ENCODE measurements around the gene OXLD1.
A peak's percentile ranks its signal among the peaks of the same experiment; 100 is the strongest.

Gene OXLD1

DNA sequence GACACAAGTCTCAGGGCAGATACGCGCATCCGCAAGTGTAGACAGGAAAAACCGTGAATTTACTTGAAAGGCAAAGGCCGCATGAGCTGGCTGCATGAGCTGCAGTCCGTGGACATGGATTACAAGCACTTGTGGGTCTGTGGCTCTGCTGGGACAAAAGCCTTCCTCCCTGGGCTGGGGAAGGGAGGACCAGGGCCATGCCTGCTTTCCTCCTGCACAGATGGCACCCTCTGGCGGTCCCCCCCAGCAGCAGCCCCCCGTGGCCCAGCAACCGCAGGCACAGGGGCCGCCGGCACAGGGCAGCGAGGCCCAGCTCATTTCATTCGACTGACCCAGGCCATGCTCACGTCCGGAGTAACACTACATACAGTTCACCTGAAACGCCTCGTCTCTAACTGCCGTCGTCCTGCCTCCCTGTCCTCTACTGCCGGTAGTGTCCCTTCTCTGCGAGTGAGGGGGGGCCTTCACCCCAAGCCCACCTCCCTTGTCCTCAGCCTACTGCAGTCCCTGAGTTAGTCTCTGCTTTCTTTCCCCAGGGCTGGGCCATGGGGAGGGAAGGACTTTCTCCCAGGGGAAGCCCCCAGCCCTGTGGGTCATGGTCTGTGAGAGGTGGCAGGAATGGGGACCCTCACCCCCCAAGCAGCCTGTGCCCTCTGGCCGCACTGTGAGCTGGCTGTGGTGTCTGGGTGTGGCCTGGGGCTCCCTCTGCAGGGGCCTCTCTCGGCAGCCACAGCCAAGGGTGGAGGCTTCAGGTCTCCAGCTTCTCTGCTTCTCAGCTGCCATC is 35.1 kb upstream of the OXLD1 start:
- no peak for DNase-seq

DNA sequence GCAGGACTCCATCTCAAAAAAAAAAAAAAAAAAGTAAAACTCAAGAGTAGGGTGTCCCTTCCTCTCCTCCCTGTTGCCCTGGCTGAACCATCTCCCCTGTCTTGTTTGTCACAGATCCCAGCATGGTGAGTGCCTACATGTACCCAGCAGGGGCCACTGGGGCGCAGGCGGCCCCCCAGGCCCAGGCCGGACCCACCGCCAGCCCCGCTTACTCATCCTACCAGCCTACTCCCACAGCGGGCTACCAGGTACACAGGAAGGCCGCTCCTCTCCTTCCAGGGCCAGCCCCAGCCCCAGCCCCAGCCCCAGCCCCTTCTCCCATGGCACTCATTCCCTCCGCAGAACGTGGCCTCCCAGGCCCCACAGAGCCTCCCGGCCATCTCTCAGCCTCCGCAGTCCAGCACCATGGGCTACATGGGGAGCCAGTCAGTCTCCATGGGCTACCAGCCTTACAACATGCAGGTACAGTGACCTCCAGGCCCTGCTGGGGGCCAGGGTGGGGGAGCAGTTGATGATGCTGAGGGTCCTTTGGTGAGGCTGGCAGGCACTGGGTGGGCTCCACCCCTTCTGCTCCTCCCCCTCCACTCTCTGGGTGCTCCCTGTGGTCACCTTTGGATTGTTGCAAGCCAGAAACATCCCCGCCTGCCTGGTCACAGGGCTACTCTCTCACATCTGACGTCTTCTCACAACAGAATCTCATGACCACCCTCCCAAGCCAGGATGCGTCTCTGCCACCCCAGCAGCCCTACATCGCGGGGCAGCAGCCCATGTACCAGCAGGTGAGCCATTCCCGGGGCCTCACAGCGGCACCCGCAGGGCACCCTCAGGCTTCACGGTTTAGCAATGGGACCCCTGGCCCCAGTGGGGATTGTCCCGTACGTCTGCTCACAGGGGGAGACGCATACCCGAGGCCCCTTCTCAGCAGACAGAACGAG is 34.2 kb upstream of the OXLD1 start:
- DNase-seq = no peak

DNA sequence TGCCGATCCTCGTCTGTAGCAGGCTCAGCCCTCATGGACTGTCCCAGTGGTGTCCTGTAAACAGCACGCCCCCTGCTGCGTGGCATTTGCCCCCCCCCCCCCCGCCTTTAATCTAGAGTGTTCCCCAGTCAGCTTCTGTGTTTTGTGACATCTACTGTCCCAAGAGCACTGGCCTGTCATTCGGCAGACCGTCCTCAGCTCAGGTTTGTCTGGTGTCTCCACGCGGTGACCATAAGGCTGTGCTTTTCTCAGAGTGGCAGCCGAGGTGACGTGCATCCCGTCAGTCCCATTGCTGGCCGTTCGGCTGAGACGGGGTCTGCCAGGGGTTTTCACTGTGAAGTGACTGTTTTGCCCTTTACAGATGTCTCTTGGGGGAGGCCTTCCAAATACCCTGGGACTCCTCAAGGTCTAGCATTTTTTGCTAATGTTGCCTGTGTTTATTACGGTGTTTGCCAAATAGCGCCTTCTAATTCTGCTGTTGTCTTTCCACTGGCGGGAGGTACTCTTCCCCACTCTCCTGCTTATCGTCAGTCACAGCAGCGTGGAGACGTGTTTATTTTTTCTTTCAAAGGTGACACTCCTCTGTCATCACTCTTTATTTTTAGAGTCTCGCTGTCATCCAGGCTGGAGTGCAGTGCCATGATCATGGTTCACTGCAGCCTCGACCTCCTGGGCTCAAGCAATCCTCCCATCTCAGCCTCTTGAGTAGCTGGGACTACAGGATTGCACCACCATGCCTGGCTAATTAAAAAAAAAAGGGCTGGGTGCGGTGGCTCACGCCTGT is 31.0 kb upstream of the OXLD1 start:
- no peak for DNase-seq

DNA sequence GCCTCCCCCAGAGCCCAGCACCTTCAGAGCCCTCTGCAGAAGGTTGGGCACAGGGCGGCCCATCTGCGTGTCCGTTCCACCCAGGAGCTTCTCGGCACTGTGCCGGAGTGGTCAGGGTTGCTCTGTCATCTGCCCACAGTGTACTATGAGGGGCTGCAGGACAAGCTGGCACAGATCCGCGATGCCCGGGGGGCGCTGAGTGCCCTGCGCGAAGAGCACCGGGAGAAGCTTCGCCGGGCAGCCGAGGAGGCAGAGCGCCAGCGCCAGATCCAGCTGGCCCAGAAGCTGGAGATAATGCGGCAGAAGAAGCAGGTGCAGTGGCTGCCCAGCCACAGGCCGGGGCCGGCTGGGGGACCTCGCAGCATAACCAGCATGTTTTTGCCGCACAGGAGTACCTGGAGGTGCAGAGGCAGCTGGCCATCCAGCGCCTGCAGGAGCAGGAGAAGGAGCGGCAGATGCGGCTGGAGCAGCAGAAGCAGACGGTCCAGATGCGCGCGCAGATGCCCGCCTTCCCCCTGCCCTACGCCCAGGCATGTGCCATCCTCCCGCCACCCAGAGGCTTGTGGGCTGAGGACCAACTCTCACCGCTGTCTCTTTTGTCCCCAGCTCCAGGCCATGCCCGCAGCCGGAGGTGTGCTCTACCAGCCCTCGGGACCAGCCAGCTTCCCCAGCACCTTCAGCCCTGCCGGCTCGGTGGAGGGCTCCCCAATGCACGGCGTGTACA is 30.0 kb upstream of the OXLD1 start:
- DNase-seq = no peak

DNA sequence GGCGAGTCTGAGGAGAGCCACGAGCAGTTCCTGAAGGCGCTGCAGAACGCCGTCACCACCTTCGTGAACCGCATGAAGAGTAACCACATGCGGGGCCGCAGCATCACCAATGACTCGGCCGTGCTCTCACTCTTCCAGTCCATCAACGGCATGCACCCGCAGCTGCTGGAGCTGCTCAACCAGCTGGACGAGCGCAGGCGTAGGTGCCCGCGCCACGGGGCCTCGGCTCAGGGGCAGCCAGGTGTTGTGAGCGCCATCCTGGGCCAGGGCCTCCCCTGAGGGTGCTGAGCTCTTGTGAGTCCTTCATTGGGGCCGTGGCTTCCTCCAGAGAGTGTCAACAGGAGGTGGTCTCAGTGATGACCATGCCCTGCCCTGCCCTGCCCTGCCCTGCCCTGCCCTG is 29.4 kb upstream of the OXLD1 start:
- DNase-seq = no peak

DNA sequence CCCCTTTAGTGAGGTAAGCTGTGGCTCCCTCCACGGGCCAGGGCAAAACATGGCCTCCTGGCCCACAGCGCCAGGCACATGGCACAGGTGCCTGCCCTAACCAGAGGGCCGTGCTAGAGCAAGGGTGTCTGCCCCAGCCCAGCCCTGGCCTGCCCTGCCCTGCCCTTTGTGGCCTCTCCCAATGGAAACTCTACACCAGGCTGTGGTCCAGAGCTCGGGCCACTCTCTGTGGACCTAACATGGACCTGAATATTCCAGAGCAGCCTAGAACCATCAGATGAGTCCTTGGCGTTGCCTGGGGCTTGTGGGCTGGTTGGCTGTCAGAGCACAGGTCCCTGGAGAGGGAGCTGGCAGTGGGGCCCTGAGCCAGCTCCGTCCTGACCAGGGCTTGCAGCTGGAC is 28.8 kb upstream of the OXLD1 start:
- DNase-seq = no peak

DNA sequence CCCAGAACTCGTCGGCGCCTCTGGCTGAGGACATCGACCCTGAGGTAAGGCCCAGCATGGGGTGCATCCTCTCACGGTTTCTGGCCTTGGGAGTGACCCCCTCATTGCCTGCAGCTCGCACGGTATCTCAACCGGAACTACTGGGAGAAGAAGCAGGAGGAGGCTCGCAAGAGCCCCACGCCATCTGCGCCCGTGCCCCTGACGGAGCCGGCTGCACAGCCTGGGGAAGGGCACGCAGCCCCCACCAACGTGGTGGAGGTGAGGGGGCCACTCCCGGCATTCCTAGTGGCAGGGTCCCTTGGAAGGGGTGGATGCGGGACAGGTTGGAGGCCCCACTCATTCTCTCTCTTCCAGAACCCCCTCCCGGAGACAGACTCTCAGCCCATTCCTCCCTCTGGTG is 28.4 kb upstream of the OXLD1 start:
- no peak for DNase-seq

DNA sequence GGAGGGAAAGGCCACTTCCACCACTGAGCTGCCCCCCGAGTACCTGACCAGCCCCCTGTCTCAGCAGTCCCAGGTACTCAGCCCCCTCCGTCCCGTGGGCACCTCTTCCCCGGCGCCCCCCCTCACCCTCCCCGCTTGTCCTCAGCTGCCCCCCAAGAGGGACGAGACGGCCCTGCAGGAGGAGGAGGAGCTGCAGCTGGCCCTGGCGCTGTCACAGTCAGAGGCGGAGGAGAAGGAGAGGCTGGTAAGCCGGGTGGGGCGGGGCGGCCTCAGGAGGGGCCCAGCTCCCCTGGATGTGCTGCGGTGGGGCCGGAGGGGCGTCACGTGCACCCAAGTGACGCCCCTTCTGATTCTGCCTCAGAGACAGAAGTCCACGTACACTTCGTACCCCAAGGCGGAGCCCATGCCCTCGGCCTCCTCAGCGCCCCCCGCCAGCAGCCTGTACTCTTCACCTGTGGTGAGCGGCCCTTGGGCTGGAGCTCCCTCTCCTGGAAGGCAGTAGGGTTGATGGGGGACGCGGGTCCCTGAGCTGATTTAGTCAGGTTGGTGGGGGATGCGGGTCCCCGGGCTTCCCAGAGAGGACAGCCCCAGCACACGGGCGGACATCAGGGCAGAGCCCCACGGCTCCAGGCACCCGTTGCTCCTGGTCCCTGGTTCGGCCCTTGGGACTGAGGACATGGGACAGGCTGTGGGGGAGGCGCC is 27.3 kb upstream of the OXLD1 start:
- DNase-seq = no peak

DNA sequence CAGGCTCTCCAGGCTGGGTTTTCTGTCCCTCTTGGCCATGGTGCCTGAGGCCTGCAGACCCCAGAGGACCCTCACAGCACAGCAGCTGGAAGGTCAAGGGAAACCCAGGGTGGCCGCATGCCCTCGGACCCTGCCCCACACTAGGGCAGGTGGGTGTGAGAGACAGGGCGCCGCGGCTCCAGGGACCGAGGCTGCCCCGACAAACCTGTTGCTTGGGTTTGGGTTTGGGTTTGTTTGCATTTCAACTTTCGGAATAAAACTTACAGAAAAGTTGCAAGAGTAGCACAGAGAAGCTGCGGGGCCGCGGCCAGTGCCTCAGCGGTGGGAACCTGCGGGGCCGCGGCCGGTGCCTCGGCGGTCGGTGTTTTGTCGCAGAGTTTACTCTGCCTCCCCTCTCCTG is 25.2 kb upstream of the OXLD1 start:
- DNase-seq = no peak

DNA sequence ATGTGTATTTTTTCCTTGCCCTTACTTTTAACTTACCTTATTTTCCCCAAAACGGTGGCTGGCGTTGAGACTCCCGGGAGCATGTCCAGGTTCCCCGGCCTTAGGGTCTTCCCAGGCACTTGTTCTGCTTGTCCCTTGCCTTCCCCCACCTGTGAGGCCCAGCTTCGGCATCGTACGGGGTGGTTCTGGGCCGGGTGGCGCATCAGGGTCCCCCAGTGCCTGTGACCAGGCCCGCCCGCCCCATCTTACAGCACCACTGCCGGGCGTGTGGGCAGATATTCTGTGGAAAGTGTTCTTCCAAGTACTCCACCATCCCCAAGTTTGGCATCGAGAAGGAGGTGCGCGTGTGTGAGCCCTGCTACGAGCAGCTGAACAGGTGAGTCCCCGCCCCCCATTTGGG is 24.8 kb upstream of the OXLD1 start:
- no peak for DNase-seq

DNA sequence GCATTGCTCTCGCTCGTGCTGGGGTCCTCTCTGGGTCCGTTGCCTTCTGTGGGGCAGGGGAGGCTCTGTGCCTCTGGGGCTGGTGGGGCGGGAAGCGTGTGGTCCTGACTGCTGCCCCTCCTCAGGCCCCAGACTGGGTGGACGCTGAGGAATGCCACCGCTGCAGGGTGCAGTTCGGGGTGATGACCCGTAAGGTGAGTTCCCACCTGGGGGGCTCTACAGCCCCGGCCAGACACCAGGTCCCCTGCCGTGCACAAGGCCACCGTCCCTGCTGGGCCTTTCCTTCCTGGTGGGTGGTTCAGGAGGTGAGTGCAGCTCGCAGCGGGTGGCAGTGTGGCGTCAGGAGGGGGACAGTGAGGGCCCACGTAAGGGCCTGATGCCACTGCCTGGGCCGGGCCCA is 24.1 kb upstream of the OXLD1 start:
- no peak for DNase-seq

DNA sequence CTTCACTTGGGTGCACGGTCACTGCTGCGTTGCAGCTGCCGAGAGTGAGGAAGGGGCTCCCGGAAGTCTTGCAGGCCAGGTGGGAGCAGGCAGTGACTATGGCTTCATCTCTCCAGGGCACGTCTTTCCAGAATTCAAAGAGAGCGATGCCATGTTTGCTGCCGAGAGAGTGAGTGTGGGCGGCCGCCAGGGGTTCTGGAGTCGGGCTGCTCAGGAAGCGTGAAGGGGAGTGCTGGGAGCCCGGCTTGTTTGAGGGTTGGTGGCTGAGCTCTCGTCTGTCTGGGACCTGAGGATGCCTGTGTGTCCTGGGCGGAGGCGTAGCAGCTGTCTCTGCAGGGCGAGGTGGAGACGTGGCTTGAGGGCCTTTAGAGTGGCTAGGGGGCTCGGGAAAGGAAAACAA is 23.7 kb upstream of the OXLD1 start:
- no peak for DNase-seq

DNA sequence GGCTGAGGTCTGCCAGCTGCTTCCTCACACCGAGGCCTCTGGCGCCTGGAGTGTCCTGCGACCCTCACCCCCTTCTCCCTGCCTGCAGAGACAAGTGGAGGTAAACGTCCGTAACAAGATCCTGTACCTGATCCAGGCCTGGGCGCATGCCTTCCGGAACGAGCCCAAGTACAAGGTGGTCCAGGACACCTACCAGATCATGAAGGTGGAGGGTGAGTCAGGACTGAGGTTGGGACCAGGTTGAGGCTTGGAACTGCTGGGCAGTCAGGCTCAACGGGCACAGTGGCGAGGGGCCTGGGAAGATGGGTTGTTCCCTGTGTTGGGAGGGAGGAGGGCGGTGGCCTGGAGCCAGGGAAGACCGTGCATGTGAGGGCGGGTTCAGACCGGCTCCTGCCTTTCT is 22.2 kb upstream of the OXLD1 start:
- no peak for DNase-seq

DNA sequence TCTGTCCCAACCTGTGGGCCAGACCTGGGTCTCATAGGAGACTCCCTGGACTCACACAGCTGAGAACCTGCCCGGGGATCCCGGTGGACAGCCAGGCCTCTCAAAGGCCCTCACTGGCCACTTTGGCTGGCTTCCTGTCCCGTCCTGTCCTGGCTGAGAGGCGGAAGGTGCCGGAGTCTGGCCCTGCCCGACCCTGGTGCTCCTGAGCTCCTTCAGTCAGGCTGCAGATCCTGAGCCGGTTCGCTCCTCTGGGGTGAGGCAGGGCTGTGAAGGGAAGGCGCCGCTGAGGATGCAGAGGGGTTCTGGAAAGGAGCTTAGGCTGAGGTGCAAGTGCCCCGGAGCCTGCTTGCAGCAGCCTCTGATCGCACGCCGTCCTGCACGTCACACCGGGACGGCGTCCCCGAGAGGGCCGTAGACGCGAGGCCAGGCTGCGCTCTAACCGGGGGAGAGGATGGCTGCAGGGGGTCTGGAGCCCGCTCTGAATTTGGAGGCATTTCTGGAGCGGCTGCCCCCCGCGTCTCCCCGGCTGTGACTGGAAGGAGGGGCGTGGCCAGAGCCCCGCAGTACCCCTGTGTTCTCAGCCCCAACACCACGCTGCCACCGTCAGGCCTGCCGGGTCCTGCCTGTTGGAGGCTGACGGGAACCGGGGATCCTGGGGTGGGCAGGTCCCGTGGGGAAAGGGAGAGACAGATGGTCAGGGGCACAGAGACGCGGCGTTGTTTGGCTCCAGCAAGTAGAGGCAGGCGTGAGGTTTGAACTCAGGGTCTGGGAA is 21.6 kb upstream of the OXLD1 start:
- no peak for DNase-seq

DNA sequence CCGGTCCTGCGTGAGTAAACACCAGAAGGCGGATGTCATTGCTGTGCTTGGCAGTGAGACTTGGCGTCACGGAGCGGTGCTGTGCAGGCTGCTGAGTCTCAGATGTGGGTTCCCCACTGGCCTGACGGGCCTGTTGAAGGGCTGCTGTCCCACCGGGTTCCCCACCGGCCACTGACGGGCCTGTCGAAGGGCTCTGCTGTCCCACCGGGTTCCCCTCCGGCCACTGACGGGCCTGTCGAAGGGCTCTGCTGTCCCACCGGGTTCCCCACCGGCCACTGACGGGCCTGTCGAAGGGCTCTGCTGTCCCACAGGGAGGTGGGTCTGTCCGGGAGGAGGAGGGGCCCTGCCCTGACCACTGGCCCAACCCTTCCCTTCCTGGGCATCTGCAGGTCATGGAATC is 20.2 kb upstream of the OXLD1 start:
- DNase-seq = no peak

DNA sequence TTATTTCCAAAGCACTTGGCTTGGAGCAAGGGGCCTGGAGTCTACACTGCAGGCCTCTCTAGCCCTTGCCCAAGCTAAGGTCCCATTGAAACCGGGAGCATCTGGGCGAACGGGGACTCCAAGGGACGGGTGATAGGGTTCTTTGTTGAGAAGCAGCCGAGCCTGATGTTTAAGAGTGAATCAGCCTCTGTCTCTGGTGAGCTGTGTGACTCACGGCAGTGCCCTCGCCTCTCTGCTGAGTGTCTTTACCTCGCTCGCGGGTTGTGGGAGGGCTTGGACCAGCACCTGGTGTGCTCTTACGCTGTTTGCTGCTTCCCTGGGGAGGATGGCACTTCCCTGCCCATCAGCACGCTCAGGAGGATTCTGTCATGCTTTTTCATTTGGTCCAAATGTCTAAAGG is 18.7 kb upstream of the OXLD1 start:
- no peak for DNase-seq

DNA sequence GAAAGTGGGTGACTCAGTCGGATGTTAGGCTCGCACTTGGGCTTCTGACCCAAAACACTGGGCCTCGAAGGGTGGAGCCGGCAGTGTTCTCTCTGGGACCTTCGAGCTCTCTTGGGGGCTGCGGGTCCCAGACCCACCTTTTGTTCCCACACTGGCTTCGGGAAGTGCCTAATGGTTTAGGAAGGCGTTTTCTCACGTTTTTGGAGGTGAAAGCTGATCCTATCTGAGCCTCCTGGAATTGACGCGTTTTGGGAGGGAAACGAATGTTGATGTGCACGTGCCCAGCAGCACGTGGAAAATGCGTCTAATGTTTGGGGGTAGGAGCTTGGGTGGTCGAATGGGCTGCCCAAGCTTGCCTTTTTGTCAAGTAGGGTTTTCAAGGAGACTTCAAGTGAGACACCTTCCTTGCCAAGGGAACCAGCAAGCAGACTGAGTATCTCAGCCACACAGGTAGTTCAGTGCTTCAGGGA is 18.1 kb upstream of the OXLD1 start:
- DNase-seq = no peak

DNA sequence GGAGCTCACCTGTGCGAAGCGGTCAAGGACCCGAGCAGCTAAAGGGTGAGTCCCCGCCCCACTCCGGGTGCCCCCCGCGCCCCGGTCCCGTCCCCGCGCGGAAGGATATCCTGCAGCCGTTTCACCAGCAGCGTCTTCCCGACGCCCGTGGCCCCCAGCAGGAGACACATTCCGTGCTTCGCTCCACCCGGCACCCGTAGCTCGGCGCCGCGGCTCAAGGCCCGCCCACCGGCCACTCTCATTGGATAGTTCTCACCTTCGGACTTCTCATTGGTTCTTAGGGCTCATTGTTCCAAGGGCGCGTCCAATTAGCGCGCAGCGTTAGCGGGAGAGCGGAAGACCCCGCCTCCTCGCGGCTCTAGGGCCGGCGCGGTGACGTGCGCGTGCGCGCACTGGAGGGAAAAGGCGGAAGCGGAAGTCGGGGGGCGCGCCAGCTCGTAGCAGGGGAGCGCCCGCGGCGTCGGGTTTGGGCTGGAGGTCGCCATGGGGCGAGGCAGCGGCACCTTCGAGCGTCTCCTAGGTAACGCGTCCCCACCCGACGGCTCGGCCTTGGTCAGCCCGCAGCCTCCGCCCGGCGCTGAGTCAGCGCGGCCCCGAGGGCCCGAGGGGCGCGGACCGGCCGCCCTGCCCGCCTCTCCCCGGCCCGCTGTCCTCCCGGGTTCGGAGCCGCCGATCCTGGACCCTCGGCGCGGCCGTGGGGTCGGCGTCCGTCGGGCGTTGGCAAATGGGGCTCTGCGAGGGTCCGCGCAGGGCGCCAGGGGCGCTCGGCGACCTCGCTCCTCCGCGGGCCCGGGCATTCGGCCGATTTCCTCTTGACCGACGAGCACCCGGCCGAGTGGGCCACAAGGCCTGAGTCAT is 17.4 kb upstream of the OXLD1 start, which contains the start of the genes ARL16 and HGS:
Gene ARL16 (minus strand): TSS at position 214 of the 858 bp plus-strand sequence. CDS start 44 bp downstream, at position 170.
Gene HGS (plus strand): TSS at position 428 of the 858 bp plus-strand sequence. CDS start 56 bp downstream, at position 484.
- DNase-seq = peak; percentile 99

DNA sequence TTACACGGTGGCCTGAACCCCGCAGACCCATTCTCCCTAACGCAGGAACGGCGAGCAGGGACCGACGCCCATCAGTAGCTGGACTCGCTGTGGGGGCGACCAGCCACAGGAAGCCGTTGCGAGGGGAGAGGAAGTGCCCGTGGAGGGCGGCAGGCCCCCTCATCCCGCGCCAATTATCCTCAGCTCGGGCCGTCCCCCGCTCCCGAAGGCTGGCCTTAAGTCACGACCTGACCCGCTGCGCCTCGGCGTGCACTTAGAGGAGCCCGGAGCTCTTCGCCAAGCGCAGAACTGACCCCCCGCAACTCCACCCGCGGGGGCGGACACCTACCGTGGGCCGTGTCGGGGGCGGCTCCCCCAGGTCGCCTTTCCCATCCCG is 16.8 kb upstream of the OXLD1 start:
- DNase-seq = no peak

Data from right hindlimb (tissue), 1 donor.